Measurements from ENCODE around the gene NCR1. TPM values are rescaled to one million over a fixed set of nuclear protein-coding genes. Genes with fewer than 3 reads are reported as not detected.
"Not testable (repeated sequence)": the region's sequence is repeated elsewhere in the genome, so short reads cannot be mapped to it uniquely, and the experiment has no call there.

The NCR1 gene
- total and polyA plus RNA-seq, 2 of the 8 experiments (the other 6 are each of a cell fraction or from before 2014, with no cell fraction given) = 1.5 to 5.1 TPM

DNA sequence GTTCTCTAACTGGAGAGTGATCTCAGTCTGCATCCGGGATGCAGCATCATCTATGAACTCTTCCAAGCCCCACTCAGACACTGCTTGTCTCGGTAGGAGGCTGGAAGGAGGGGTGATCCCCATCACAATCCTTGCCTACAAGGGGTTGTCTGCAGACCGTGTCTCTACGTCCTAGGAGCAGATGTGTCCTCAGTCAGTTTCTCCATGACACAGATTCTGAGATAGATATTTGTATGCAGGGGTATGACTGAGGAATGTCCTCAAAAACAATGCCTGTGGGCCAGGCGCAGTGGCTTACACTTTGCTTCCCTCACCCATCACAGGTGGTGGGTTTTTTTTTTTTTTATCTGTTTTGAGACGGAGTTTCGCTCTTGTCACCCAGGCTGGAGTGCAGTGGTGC lies 871 bp downstream of the NCR1 start (continued):
- TF ChIP-seq CHD1 (IDR thresholded peaks at IDR 0.05; ENCODE audit: low read depth, low read length) = no peak
- TF ChIP-seq KDM1A (IDR thresholded peaks at IDR 0.05; ENCODE audit: borderline replicate concordance, low read length) = no peak

- H3K4me2 ChIP-seq (ENCODE audit: insufficient read depth in 1 of 2, low read depth in 2 of 2, low read length in 2 of 2); H3K9me3 ChIP-seq (ENCODE audit: insufficient read depth in 2 of 2, low read depth in 1 of 2, low read length in 1 of 2); H2BK120ac ChIP-seq (replicated peaks; ENCODE audit: low read depth, low read length); H3K14ac ChIP-seq (ENCODE audit: insufficient read length); H2BK5ac ChIP-seq (ENCODE audit: low read depth, low read length); H2BK15ac ChIP-seq (ENCODE audit: low read length); H4K20me1 ChIP-seq (replicated peaks in 1 of 2; ENCODE audit: control insufficient read depth in 1 of 2, insufficient read depth in 2 of 2, low read length in 2 of 2); H3K4ac ChIP-seq (replicated peaks; ENCODE audit: insufficient read length, low read depth, low read length); H4K8ac ChIP-seq (ENCODE audit: extremely low read depth, insufficient read depth, low read length); H3K18ac ChIP-seq (ENCODE audit: extremely low read depth, low read length); H2BK20ac ChIP-seq (ENCODE audit: low read length); H4K5ac ChIP-seq (ENCODE audit: insufficient read length, low read depth, low read length); H3K56ac ChIP-seq (replicated peaks; ENCODE audit: insufficient read length, low read depth, low read length); H3K9ac ChIP-seq (replicated peaks in 1 of 4; ENCODE audit: extremely low read depth in 1 of 4, low read depth in 3 of 4, low read length in 3 of 4); H3K27me3 ChIP-seq (replicated peaks in 1 of 4; ENCODE audit: control insufficient read depth in 3 of 4, extremely low read depth in 1 of 4, insufficient read depth in 3 of 4, low read length in 3 of 4); H2AK5ac ChIP-seq (ENCODE audit: low read depth, low read length); H3K23ac ChIP-seq (ENCODE audit: insufficient read length); H3K4me3 ChIP-seq (ENCODE audit: extremely low read depth in 1 of 4, insufficient read depth in 2 of 4, low read depth in 3 of 4, low read length in 4 of 4); H4K91ac ChIP-seq (replicated peaks; ENCODE audit: insufficient read length, low read length); FAIRE-seq; H3K79me2 ChIP-seq (ENCODE audit: control insufficient read depth in 1 of 2, insufficient read depth in 2 of 2, low read length in 2 of 2); H3K4me1 ChIP-seq (replicated peaks in 1 of 4; ENCODE audit: control insufficient read depth in 3 of 4, insufficient read depth in 4 of 4, low read length in 3 of 4); POLR2A ChIA-PET (ENCODE audit: partially characterized antibody); CTCF ChIA-PET (ENCODE audit: partially characterized antibody); H3K79me1 ChIP-seq (ENCODE audit: low read depth, low read length); H2BK12ac ChIP-seq (ENCODE audit: low read depth, low read length); DNase-seq (ENCODE audit: low read depth in 1 of 2, low spot score in 2 of 2); H3K27ac ChIP-seq (ENCODE audit: low read depth, low read length); H3K23me2 ChIP-seq (ENCODE audit: low read depth, low read length); H2AFZ ChIP-seq (ENCODE audit: low read length); H3K36me3 ChIP-seq (ENCODE audit: control insufficient read depth in 2 of 4, insufficient read depth in 4 of 4, low read length in 3 of 4): not testable (repeated sequence)
- 96% methylated on average over 2 of the region's 5 CpGs; no CpG with 5 or more reads in 1 of the 2 experiments for WGBS, 2 experiments (ENCODE audit: extremely low coverage in 1 of 2, insufficient coverage in 1 of 2, insufficient read length in 1 of 2, insufficient replicate concordance in 2 of 2, low coverage in 1 of 2, low lambda C conversion rate in 2 of 2, missing lambda C conversion rate in 1 of 2)
These were observed 2.0 kb downstream of the NCR1 start for GRCh38 chr19:54907899-54908298.

Measured in H1 (cell line).